ENCODE results near the gene C3orf18.

GRCh38 chr3:50610181-50610971, 42.8 kb upstream of the C3orf18 start:
- TF ChIP-seq POLR2A (IDR thresholded peaks at IDR 0.05), result no peak
- no peak for TF ChIP-seq POLR2AphosphoS5 (IDR thresholded peaks at IDR 0.05)
- no peak for TF ChIP-seq CTCF (IDR thresholded peaks at IDR 0.05)

Data from sigmoid colon (tissue), 4 donors.